HEK293 (cell line): ENCODE results near the gene TPSD1.

ENCODE experiments used
- CTCF ChIA-PET: fragments of 350-600 bp; formaldehyde crosslinking; extraction: SDS; loops from one replicate; lab custom pipeline; 2021; ENCODE audit warnings: antibody characterized with exemption; lab: Yijun Ruan, JAX
- POLR2A ChIA-PET: fragments of 300-600 bp; formaldehyde crosslinking; extraction: SDS; loops from one replicate; lab custom pipeline; 2020; ENCODE audit warnings: antibody characterized with exemption, inconsistent platforms; lab: Yijun Ruan, JAX
- H3K27ac ChIP-seq: fragments of 200-500 bp; sonication (Bioruptor generic); 2 replicates; pipeline ENCODE4 v1.5.1; 2014; ENCODE audit warnings: low read depth, low read length, control low read depth, inconsistent platforms; ENCODE audit errors: extremely low read depth
- H3K36me3 ChIP-seq, 2 experiments: fragments of 200-500 bp in 1 of 2; sonication (Bioruptor generic) in 1 of 2; 1 replicate in 1 of 2; 2 replicates in 1 of 2; pipeline ENCODE4 v1.5.1; 2014 to 2017; ENCODE audit warnings: inconsistent platforms in 2 of 2, low read length in 2 of 2; ENCODE audit not compliant: control insufficient read depth in 2 of 2, insufficient read depth in 1 of 2
- H3K4me1 ChIP-seq: fragments of 200-500 bp; sonication (Bioruptor generic); 2 replicates; pipeline ENCODE4 v1.5.1; 2014; ENCODE audit warnings: mild to moderate bottlenecking, low read length, inconsistent platforms; ENCODE audit not compliant: control insufficient read depth, insufficient read depth
- H3K4me3 ChIP-seq: 2 replicates; pipeline ENCODE4 v1.5.1; 2011; ENCODE audit warnings: low read depth, mild to moderate bottlenecking, control low read depth, low read length, moderate library complexity
- H3K9me3 ChIP-seq: fragments of 200-500 bp; sonication (Bioruptor generic); 2 replicates; pipeline ENCODE4 v1.5.1; 2014; ENCODE audit warnings: low read depth, low read length, inconsistent platforms; ENCODE audit not compliant: control insufficient read depth, insufficient read depth
- ELK4 ChIP-seq: IDR thresholded peaks from 2 replicates; pipeline ENCODE4 v1.6.1; 2011; ENCODE audit warnings: mild to moderate bottlenecking, low read depth, low read length, borderline replicate concordance
- GLIS2 ChIP-seq: fragments of 450-650 bp; formaldehyde crosslinking; IDR thresholded peaks from 2 replicates; pipeline ENCODE4 v1.5.1; 2016; ENCODE audit warnings: missing biosample characterization, missing genetic modification characterization
- HOXD13 ChIP-seq: sonication (generic); formaldehyde crosslinking; IDR thresholded peaks from 2 replicates; pipeline ENCODE4 v1.8.0; 2022; ENCODE audit warnings: missing genetic modification reagents, borderline replicate concordance
- KLF7 ChIP-seq: fragments of 450-650 bp; formaldehyde crosslinking; IDR thresholded peaks from 2 replicates; pipeline ENCODE4 v1.5.1; 2016; ENCODE audit warnings: missing biosample characterization, missing genetic modification characterization, borderline replicate concordance
- SP3 ChIP-seq: fragments of 450-650 bp; formaldehyde crosslinking; IDR thresholded peaks from 2 replicates; pipeline ENCODE4 v1.5.1; 2016; ENCODE audit warnings: missing biosample characterization, missing genetic modification characterization
- ZBTB20 ChIP-seq: fragments of 450-650 bp; formaldehyde crosslinking; IDR thresholded peaks from 2 replicates; pipeline ENCODE4 v1.5.1; 2016; ENCODE audit warnings: missing biosample characterization, missing genetic modification characterization
- ZBTB6 ChIP-seq: fragments of 450-650 bp; formaldehyde crosslinking; IDR thresholded peaks from 2 replicates; pipeline ENCODE4 v1.5.1; 2017; ENCODE audit warnings: missing biosample characterization, missing genetic modification characterization
- ZNF114 ChIP-seq: fragments of 450-650 bp; formaldehyde crosslinking; IDR thresholded peaks from 2 replicates; pipeline ENCODE4 v1.5.0; 2017; ENCODE audit warnings: missing biosample characterization, missing genetic modification characterization
- ZNF148 ChIP-seq: fragments of 450-650 bp; formaldehyde crosslinking; IDR thresholded peaks from 2 replicates; pipeline ENCODE4 v1.5.0; 2017; ENCODE audit warnings: missing biosample characterization, missing genetic modification characterization, borderline replicate concordance
- ZNF221 ChIP-seq: fragments of 450-650 bp; formaldehyde crosslinking; IDR thresholded peaks from 2 replicates; pipeline ENCODE4 v1.5.1; 2017; ENCODE audit warnings: missing biosample characterization, missing genetic modification characterization, borderline replicate concordance
- ZNF248 ChIP-seq: fragments of 450-650 bp; formaldehyde crosslinking; IDR thresholded peaks from 2 replicates; pipeline ENCODE4 v1.5.1; 2017; ENCODE audit warnings: missing biosample characterization, missing genetic modification characterization
- ZNF354C ChIP-seq: fragments of 450-650 bp; formaldehyde crosslinking; IDR thresholded peaks from 2 replicates; pipeline ENCODE4 v1.5.1; 2016; ENCODE audit warnings: missing biosample characterization, missing genetic modification characterization, low read depth, borderline replicate concordance
- ZNF366 ChIP-seq: fragments of 450-650 bp; formaldehyde crosslinking; conservative IDR thresholded peaks from 2 replicates; pipeline ENCODE4 v1.5.1; 2016; ENCODE audit warnings: missing biosample characterization, missing genetic modification characterization
- ZNF433 ChIP-seq: fragments of 450-650 bp; formaldehyde crosslinking; IDR thresholded peaks from 2 replicates; pipeline ENCODE4 v1.5.1; 2016; ENCODE audit warnings: missing biosample characterization, missing genetic modification characterization, low read depth
- ZNF544 ChIP-seq: fragments of 450-650 bp; formaldehyde crosslinking; IDR thresholded peaks from 2 replicates; pipeline ENCODE4 v1.5.0; 2017; ENCODE audit warnings: missing biosample characterization, missing genetic modification characterization
- ZNF639 ChIP-seq: fragments of 450-650 bp; formaldehyde crosslinking; IDR thresholded peaks from 2 replicates; pipeline ENCODE4 v1.5.1; 2016; ENCODE audit warnings: missing biosample characterization, missing genetic modification characterization
- ZNF704 ChIP-seq: fragments of 450-650 bp; formaldehyde crosslinking; IDR thresholded peaks from 2 replicates; pipeline ENCODE4 v1.5.1; 2016; ENCODE audit warnings: missing biosample characterization, missing genetic modification characterization
- ZNF707 ChIP-seq: fragments of 450-650 bp; formaldehyde crosslinking; IDR thresholded peaks from 2 replicates; pipeline ENCODE4 v1.5.1; 2016; ENCODE audit warnings: missing biosample characterization, missing genetic modification characterization
- ZNF777 ChIP-seq: fragments of 450-650 bp; formaldehyde crosslinking; IDR thresholded peaks from 2 replicates; pipeline ENCODE4 v1.5.1; 2017; ENCODE audit warnings: missing biosample characterization, missing genetic modification characterization, borderline replicate concordance
- ZNF792 ChIP-seq: fragments of 450-650 bp; formaldehyde crosslinking; IDR thresholded peaks from 2 replicates; pipeline ENCODE4 v1.5.1; 2016; ENCODE audit warnings: missing biosample characterization, missing genetic modification characterization
- ZSCAN23 ChIP-seq: fragments of 450-650 bp; formaldehyde crosslinking; IDR thresholded peaks from 2 replicates; pipeline ENCODE4 v1.5.1; 2016; ENCODE audit warnings: missing biosample characterization, missing genetic modification characterization
- TF ChIP-seq, protein P1 (sequence below): fragments of 450-650 bp; formaldehyde crosslinking; IDR thresholded peaks from 2 replicates; pipeline ENCODE4 v1.5.1; 2017; ENCODE audit warnings: missing biosample characterization, missing genetic modification characterization

The TPSD1 gene

GRCh38 chr16:1300664-1301476 is 45.0 kb downstream of the TPSD1 start (continued):
- peak; percentile 87 for TF ChIP-seq SP3
- TF ChIP-seq GLIS2 (tag by site-specific recombination), result peak; percentile 85
- TF ChIP-seq ZNF433, result no peak
- TF ChIP-seq ZNF221 (tag by site-specific recombination), result no peak
- TF ChIP-seq ZNF707, result no peak
- TF ChIP-seq ZNF777 (tag by site-specific recombination), result no peak
- TF ChIP-seq, all 188 proteins: peak for 18

DNA sequence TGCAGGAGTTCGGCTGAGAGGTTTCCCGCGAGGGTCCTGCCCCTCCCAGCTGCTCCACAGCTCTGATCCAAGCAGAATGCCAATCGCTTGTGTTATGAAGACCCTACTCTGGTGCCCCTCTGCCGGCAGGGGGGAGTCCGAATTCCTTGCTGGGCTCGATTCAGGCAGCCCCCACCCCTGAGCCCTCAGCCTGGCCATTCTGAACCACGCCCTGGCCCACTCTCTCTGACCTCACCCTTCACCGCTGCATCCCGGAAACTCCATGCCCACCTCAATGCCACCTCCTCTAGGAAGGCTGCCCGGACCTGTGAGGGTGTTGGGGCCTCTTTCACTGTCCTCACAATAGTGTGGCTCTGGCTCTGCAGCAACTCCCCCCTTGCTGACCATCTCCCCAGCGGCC is 45.7 kb downstream of the TPSD1 start:
- H3K9me3 ChIP-seq, result no peaks in the 10 kb centered on the region
- POLR2A ChIA-PET, result interaction anchor here (1.0 kb wide), 1 partner anchor 7 kb away, joined by 3 read pairs; the partner anchor contains the start of gene UBE2I
- no peak for TF ChIP-seq ZNF544 (tag by site-specific recombination)
- no peak for TF ChIP-seq ZNF639 (tag by site-specific recombination)
- TF ChIP-seq ZNF354C, result no peak
- no peak for TF ChIP-seq ZNF114 (tag by site-specific recombination)
- TF ChIP-seq, protein P1, sequence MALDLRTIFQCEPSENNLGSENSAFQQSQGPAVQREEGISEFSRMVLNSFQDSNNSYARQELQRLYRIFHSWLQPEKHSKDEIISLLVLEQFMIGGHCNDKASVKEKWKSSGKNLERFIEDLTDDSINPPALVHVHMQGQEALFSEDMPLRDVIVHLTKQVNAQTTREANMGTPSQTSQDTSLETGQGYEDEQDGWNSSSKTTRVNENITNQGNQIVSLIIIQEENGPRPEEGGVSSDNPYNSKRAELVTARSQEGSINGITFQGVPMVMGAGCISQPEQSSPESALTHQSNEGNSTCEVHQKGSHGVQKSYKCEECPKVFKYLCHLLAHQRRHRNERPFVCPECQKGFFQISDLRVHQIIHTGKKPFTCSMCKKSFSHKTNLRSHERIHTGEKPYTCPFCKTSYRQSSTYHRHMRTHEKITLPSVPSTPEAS (tag by site-specific recombination), result no peak
- no peak for TF ChIP-seq ZNF792 (tag by site-specific recombination)
- TF ChIP-seq ZNF704 (tag by site-specific recombination), result no peak
- no peak for TF ChIP-seq ZBTB20 (tag by site-specific recombination)
- TF ChIP-seq HOXD13, result no peak
- no peak overlapping the region for H3K27ac ChIP-seq
- CTCF ChIA-PET, result interaction anchor here (0.5 to 3.3 kb wide), 9 partner anchors 10 to 1066 kb away, joined by 3 to 17 read pairs (median 3); no protein-coding TSS in a partner anchor
- H3K4me3 ChIP-seq, result no peak overlapping the region
- H3K36me3 ChIP-seq, result no peaks in the 10 kb centered on the region
- H3K4me1 ChIP-seq, result no peaks in the 10 kb centered on the region

- POLR2A ChIA-PET, result no interaction called here
- no peak for TF ChIP-seq ZNF366 (tag by site-specific recombination)
- TF ChIP-seq ZNF148, result no peak
- no peak for TF ChIP-seq ZNF248 (tag by site-specific recombination)
- no peak for TF ChIP-seq ELK4
- no peak for TF ChIP-seq ZBTB6 (tag by site-specific recombination)
- no peak for TF ChIP-seq KLF7 (tag by site-specific recombination)
- TF ChIP-seq ZSCAN23, result no peak
Observed at GRCh38 chr16:1305823-1306222, 50.0 kb downstream of the TPSD1 start.

More at GRCh38 chr16:1305823-1306222, 50.0 kb downstream of the TPSD1 start:
- Histone ChIP-seq H3K4me3 (no peak overlapping the region), H3K9me3 (no peaks in the 10 kb centered on the region), H3K27ac (no peak overlapping the region), H3K4me1 (no peaks in the 10 kb centered on the region), H3K36me3 (peaks cover 0 to 5% of the 10 kb centered on the region in 2 experiments; a peak in 1 of 3 replicates)
- CTCF ChIA-PET, result no interaction called here
